Breast epithelium (tissue), 3 donors: ENCODE results near the gene USP6NL.

Experiments
- CTCF ChIP-seq, 3 donors: fragments of 450-650 bp; IDR thresholded peaks; one replicate each; pipeline ENCODE4 v1.5.1; 2016 to 2017; ENCODE audit warnings: antibody characterized with exemption in 3 of 3, mild to moderate bottlenecking in 3 of 3, moderate library complexity in 3 of 3
- POLR2A ChIP-seq: fragments of 450-650 bp; IDR thresholded peaks from one replicate; pipeline ENCODE4 v1.6.1; 2016; ENCODE audit warnings: antibody characterized with exemption, mild to moderate bottlenecking, moderate library complexity
- POLR2AphosphoS5 ChIP-seq, 3 donors: sonication (generic); formaldehyde crosslinking; IDR thresholded peaks; one replicate each; pipeline ENCODE4 v1.6.1; 2017; ENCODE audit warnings: antibody characterized with exemption in 3 of 3

GRCh38 chr10:11638055-11638698 is 26.7 kb upstream of the USP6NL start:
- TF ChIP-seq CTCF (IDR thresholded peaks at IDR 0.05) (no peak), POLR2A (no peak), POLR2AphosphoS5 (IDR thresholded peaks at IDR 0.05) (no peak)
